ENCODE data around the gene GGTA1.

The GGTA1 gene

DNA sequence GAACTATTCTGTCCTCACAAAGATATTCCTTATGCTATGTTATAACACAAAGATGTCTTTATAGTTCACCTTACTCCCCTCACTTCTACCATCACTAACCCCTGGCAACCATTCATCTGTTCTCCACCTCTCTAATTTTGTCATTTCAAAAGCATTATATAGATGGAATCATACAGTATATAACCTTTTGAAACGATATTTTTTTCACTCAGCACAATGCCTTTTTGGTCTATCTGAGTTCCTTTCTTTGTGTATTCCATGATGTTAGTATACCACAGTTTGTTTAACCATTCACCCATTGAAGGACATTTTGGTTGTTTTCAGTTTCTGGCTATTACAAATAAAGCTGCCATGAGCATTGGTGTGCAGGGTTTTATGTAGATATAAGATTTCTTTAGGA is 93.7 kb downstream of the GGTA1 start:
- no peak overlapping the region for H4K8ac ChIP-seq (ENCODE audit: low read depth, low read length)
- H3K23ac ChIP-seq (ENCODE audit: low read length), result no peak overlapping the region
- no peak overlapping the region for H3K4me2 ChIP-seq (ENCODE audit: low read length)
- H2BK120ac ChIP-seq (ENCODE audit: low read depth, low read length), result no peak overlapping the region
- no peaks in the 10 kb centered on the region for H3K79me1 ChIP-seq (ENCODE audit: low read length)
- no peaks in the 10 kb centered on the region for H3K27me3 ChIP-seq (ENCODE audit: insufficient read depth, low read length, poor library complexity)
- H3K18ac ChIP-seq (ENCODE audit: low read length), result no peak overlapping the region
- no peak overlapping the region for H3K4ac ChIP-seq (ENCODE audit: low read depth, low read length)
- H3K4me3 ChIP-seq (ENCODE audit: low read length), result no peak overlapping the region
- no peaks in the 10 kb centered on the region for H3K79me2 ChIP-seq (ENCODE audit: control insufficient read depth, insufficient read depth, low read length)
- no peak overlapping the region for H3K56ac ChIP-seq (ENCODE audit: low read length)
- no peaks in the 10 kb centered on the region for H3K36me3 ChIP-seq (ENCODE audit: control insufficient read depth, insufficient read depth, low read length)
- no peak overlapping the region for H2BK5ac ChIP-seq (ENCODE audit: low read length)
- no peak overlapping the region for H3K27ac ChIP-seq (ENCODE audit: low read depth, low read length)
- H2AK5ac ChIP-seq (ENCODE audit: low read length), result no peak overlapping the region
- H2BK15ac ChIP-seq (replicated peaks; ENCODE audit: low read depth), result no peak overlapping the region
- no peaks in the 10 kb centered on the region for H3K4me1 ChIP-seq (ENCODE audit: control insufficient read depth, low read depth, low read length)
- DNase-seq, result no peak
- H4K5ac ChIP-seq (ENCODE audit: low read length), result no peak overlapping the region
- no peak overlapping the region for H3K9ac ChIP-seq (ENCODE audit: low read length)
- no CpG with 5 or more reads among the region's 1 CpG for WGBS (ENCODE audit: extremely low coverage, insufficient coverage, low lambda C conversion rate)
